NCI-H146 treated with DMSO at 0.1 percent for 48 hours (cell line): Measurements from ENCODE around the gene ARHGAP30.
"Not testable (repeated sequence)": the region's sequence is repeated elsewhere in the genome, so short reads cannot be mapped to it uniquely, and the experiment has no call there.

Experiments
- DNase-seq: peaks from one replicate; lab custom pipeline; 2025; ENCODE audit not compliant: unreplicated experiment; lab: John Stamatoyannopoulos, UW

Gene ARHGAP30

DNA sequence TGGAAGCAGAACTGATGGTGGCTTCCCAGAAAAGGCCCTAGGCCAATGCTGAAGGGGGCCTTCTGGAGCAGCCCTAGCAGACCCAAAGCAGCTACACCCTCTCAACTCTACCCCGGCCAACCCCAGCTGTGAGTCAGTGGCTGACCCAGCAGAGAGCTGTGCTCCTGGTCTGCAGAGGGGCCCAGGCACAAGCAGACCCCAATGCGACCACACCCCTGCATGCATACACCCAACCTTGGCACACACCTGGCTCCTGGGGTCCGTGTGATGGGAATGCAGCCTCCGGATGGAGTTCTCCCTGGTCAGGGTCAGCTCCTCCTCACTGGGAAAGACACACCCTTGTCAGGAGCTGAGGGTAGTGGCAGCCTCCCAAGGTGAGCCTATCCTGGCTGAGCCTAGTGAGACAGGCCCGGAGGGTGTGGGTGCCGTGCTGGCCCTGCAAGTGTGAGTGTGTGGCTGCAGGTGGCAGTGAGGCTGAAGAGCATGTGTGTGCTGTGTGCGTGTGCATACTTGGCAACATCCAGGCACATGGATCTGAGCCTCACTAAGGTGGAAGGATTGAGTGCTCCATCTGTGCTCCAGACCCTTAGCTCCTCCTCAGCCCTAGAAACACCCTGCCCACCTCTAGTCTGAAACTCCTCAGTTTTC lies 3.9 kb upstream of the ARHGAP30 start:
- DNase-seq, result no peak

DNA sequence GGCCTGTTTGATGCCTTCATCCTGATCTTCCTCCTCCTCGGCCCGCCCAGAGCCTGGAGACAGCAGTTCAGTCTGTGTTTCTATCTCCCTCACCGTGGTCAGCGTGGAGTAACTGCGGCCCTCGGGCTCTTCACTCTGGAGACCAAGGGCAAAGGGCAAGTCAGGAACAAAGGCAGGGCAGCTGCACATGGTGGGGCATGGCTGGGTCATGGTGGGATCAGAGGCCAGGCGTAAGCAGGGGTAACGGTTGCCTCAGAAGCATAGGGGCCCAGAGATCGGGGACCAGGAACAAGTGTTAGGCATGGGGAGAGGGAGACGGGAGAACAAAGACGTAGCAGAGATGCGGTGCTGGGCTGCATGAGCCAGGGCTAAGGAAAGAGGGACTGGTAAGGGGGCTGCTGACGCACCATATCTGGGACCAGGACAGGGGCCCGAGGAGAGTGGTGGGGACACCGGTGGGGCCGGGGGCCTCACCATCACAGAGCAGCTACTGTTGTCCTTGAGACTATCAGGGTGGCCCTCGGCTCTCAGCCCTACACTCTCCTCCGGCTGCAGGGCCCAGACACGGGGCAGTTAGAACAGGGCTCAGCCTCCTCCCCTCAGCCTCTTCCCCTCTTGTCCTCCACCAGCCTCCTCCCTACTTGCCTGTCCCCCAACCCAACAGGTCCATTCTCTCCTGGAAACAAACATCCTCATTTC lies 3.2 kb upstream of the ARHGAP30 start:
- DNase-seq, result no peak

- DNase-seq, result no peak
These were observed 2.2 kb upstream of the ARHGAP30 start for GRCh38 chr1:161071886-161072371.

GRCh38 chr1:161070761-161071160 lies 1.1 kb upstream of the ARHGAP30 start:
- no peak for DNase-seq

DNA sequence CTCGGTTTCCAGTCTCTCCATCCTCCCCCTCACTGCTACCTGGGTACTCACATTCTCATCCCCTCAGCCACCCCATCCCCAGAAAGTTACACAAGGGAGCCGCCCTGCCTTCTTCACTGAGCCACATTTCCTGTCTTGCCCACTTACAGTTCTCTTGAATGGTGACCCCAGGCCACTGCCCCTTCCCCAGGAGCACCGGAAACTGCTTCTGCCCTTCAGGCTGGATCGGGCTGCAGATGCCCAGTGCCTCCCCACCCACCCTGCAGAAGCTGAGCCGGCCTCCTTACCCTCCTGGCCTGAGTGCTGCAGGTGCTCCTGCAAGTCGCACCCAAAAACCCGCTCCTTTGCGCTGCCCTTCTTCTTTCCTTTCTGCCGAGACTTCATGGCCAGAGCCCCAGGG lies 450 bp downstream of the ARHGAP30 start:
- DNase-seq, result no peak

GRCh38 chr1:161068306-161069234 lies 1.1 kb downstream of the ARHGAP30 start:
- DNase-seq, result no peak

GRCh38 chr1:161066694-161067093 lies 3.0 kb downstream of the ARHGAP30 start:
- no peak for DNase-seq

DNA sequence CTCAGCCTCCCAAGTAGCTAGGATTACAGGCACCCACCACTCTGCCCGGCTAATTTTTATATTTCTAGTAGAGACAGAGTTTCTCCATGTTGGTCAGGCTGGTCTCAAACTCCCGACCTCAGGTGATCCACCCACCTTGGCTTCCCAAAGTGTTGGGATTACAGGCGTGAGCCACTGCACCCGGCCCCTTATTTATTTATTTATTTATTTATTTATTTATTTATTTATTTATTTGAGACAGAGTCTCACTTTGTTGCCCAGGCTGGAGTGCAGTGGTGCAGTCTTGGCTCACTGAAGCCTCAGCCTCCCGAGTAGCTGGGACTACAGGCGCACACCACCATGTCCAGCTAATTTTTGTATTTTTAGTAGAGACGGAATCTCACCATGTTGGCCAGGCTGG lies 4.0 kb downstream of the ARHGAP30 start:
- DNase-seq, result not testable (repeated sequence)

DNA sequence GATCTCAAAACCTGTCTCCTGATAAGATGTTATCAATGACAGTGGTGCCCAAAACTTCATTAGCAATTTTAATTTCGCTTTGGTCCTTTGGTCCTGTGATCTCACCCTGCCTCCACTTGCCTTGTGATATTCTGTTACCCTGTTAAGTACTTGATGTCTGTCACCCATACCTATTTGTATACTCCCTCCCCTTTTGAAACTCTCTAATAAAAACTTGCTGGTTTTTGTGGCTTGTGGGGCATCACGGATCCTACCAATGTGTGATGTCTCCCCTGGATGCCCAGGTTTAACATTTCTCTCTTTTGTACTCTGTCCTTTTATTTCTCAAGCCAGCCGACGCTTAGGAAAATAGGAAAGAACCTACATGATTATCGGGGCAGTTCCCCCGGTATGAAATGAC lies 5.8 kb downstream of the ARHGAP30 start:
- DNase-seq, result not testable (repeated sequence)

- DNase-seq, result no peak
These were observed 8.3 kb downstream of the ARHGAP30 start for GRCh38 chr1:161061419-161061818.

DNA sequence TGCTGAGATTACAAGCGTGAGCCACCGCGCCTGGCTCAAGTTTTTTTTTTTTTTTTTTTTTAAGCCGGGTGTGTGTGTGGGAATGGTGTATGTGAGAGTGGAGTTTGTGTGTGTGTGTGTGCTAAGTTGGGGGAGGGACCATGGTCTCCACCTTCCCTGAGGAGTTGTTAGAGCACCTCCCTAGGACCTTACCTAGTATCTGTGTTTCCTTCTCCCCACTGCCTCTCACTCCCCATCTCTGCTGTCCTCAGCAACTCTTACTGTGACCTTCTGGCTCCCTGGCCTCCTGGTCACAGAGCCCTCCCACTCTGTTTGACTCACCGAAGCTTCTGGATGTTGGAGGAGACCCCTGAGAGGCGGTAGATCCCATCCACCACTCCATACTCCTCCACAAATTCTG lies 10.4 kb downstream of the ARHGAP30 start:
- no peak for DNase-seq

- DNase-seq, result no peak
These were observed 14.9 kb downstream of the ARHGAP30 start for GRCh38 chr1:161054805-161055204.

DNA sequence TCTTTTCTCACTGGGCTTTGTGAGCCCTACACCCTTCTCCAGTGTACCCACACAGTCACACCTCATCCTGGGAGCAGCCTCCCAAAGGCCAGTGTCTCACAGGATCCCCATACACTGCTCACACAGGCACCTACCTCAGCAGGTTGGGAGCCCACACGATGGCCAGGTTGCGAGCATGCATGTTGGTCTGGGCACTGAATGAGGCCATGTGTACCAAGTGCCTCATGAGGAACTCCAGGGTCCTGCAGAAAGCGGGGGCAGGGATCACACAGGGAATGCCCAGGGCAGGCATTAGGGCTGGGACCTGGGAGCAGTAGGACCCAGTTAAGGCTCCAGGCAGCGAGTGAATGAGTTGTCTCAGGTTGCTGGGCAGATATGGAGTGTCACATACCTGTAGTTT lies 15.5 kb downstream of the ARHGAP30 start:
- no peak for DNase-seq

- DNase-seq, result no peak
These were observed 16.8 kb downstream of the ARHGAP30 start for GRCh38 chr1:161052899-161053298.

DNA sequence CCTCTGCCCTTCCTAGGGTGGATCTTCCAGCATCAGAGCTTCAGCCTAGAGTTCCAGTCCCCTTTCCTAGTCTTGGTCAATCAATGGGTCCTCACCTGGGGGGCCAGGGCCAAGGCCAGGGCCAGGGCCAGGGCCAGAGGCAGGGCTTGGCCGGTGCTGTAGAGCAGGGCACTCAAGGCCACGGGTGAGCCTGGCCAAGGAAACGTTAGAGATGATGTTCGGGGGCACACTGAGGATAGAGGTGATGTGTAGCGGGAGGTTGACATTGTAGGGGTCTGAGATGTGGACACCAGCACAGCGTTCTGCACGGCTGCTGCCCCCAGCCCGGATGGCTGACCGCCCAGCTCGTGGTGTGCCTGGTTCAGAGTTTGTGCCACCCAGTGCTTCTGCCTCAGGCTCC lies 18.5 kb downstream of the ARHGAP30 start:
- no peak for DNase-seq

GRCh38 chr1:161048949-161049722 lies 20.6 kb downstream of the ARHGAP30 start:
- no peak for DNase-seq

DNA sequence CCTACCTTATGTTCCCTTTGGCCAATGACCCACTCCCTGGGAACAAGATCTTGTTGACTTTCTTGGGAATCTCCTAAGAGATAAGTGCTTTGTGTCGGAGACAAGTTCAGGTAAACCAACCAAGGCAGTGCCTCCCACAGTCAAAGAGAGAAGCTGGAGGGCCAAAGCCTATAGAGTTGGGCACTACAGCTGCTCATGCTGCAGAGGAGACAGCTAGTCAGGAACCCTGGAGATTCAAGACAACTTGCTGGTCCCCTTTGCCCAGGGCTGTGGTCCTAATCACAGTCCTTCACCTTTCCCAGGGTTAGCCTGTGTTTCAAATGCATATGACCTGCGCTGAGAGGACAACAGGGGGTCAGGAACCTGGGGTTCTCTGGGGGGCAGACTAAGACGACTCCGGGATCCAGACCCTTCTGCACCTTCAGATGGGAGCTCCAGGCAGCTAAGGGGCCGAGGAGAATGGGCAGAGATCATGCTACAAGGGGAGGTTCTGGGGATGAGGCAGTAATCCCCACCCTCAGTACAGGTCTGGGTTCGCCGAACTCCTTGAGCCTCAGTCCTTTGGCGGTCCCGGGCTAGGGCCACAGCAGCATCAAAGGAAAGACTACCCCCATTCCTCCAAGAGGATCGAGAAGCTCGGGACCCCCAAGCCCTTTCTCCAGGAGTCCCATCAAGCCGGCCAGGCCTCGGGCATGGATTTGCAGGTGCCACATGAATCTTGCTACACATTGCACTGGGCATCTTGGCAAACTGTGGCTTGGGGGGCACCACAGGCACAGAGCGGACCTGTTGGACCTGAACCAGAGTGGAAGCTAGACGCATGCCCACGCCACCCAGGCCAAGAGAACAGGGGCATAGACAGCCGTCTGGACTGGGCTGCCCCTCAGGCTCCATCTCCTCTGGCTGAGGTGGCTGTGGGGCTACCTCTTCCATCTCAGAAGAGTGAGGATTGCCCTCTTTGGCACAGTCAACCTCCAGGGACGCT lies 22.0 kb downstream of the ARHGAP30 start:
- DNase-seq, result no peak

- DNase-seq, result no peak
These were observed 23.0 kb downstream of the ARHGAP30 start for GRCh38 chr1:161046605-161047228.
